ENCODE data around the gene OR6P1.

Gene OR6P1

GRCh38 chr1:158563853-158564252 lies 6.5 kb downstream of the OR6P1 start:
- no peak overlapping the region for H3K9ac ChIP-seq
- H3K27ac ChIP-seq, result no peak overlapping the region
- H3K27me3 ChIP-seq (ENCODE audit: insufficient read depth, low read depth), result no peaks in the 10 kb centered on the region
- TF ChIP-seq CTCF (conservative IDR thresholded peaks at IDR 0.05; ENCODE audit: low read depth, low read length), result no peak
- H3K4me1 ChIP-seq (ENCODE audit: low read depth, poor library complexity, severe bottlenecking), result no peaks in the 10 kb centered on the region
- H3K79me2 ChIP-seq (ENCODE audit: insufficient read depth, low read depth), result no peaks in the 10 kb centered on the region
- no peak overlapping the region for H3K4me2 ChIP-seq
- no peaks in the 10 kb centered on the region for H4K20me1 ChIP-seq (ENCODE audit: insufficient read depth)
- H3K4me3 ChIP-seq (IDR thresholded peaks at IDR 0.05; ENCODE audit: insufficient read depth, low read depth, low read length), result no peak overlapping the region
- no peak overlapping the region for H2AFZ ChIP-seq (ENCODE audit: low read depth)
- no peaks in the 10 kb centered on the region for H3K36me3 ChIP-seq (ENCODE audit: insufficient read depth)

- no peaks in the 10 kb centered on the region for H3K4me1 ChIP-seq (ENCODE audit: low read depth, poor library complexity, severe bottlenecking)
- no peaks in the 10 kb centered on the region for H3K36me3 ChIP-seq (ENCODE audit: insufficient read depth)
- no peaks in the 10 kb centered on the region for H4K20me1 ChIP-seq (ENCODE audit: insufficient read depth)
- H3K27me3 ChIP-seq (ENCODE audit: insufficient read depth, low read depth), result no peaks in the 10 kb centered on the region
- no peak overlapping the region for H3K9ac ChIP-seq
- no peak overlapping the region for H3K27ac ChIP-seq
- H3K4me2 ChIP-seq, result no peak overlapping the region
- no peak for TF ChIP-seq CTCF (conservative IDR thresholded peaks at IDR 0.05; ENCODE audit: low read depth, low read length)
- H2AFZ ChIP-seq (ENCODE audit: low read depth), result no peak overlapping the region
- H3K79me2 ChIP-seq (ENCODE audit: insufficient read depth, low read depth), result no peaks in the 10 kb centered on the region
- H3K4me3 ChIP-seq (IDR thresholded peaks at IDR 0.05; ENCODE audit: insufficient read depth, low read depth, low read length), result no peak overlapping the region
Measured at GRCh38 chr1:158559696-158560095, 10.7 kb downstream of the OR6P1 start.

- H3K27me3 ChIP-seq (ENCODE audit: insufficient read depth, low read depth), result no peaks in the 10 kb centered on the region
- H3K4me1 ChIP-seq (ENCODE audit: low read depth, poor library complexity, severe bottlenecking), result no peaks in the 10 kb centered on the region
- no peaks in the 10 kb centered on the region for H3K79me2 ChIP-seq (ENCODE audit: insufficient read depth, low read depth)
- H3K4me2 ChIP-seq, result no peak within 1 kb of the TSS
- H3K4me3 ChIP-seq (IDR thresholded peaks at IDR 0.05; ENCODE audit: insufficient read depth, low read depth, low read length), result no peak within 1 kb of the TSS
- no peaks in the 10 kb centered on the region for H3K36me3 ChIP-seq (ENCODE audit: insufficient read depth)
- no peak within 1 kb of the TSS for H2AFZ ChIP-seq (ENCODE audit: low read depth)
- H3K9ac ChIP-seq, result no peak within 1 kb of the TSS
- no peak within 1 kb of the TSS for H3K27ac ChIP-seq
- H4K20me1 ChIP-seq (ENCODE audit: insufficient read depth), result no peaks in the 10 kb centered on the region
- no peak for TF ChIP-seq CTCF (conservative IDR thresholded peaks at IDR 0.05; ENCODE audit: low read depth, low read length)
Measured at GRCh38 chr1:158554352-158554751, 16.0 kb downstream of the OR6P1 start, which contains the start of gene OR6Y1. TSS of gene OR6Y1 (minus strand) at chr1:158554405. CDS start at chr1:158548105, 6,300 bp downstream.

GRCh38 chr1:158552296-158552695 lies 18.1 kb downstream of the OR6P1 start:
- Histone ChIP-seq H3K4me3 (IDR thresholded peaks at IDR 0.05; ENCODE audit: insufficient read depth, low read depth, low read length) (no peak overlapping the region), H3K27ac (no peak overlapping the region), H3K4me1 (ENCODE audit: low read depth, poor library complexity, severe bottlenecking) (no peaks in the 10 kb centered on the region), H3K9ac (no peak overlapping the region), H3K79me2 (ENCODE audit: insufficient read depth, low read depth) (no peaks in the 10 kb centered on the region), H3K4me2 (no peak overlapping the region), H2AFZ (ENCODE audit: low read depth) (no peak overlapping the region), H4K20me1 (ENCODE audit: insufficient read depth) (no peaks in the 10 kb centered on the region), H3K27me3 (ENCODE audit: insufficient read depth, low read depth) (no peaks in the 10 kb centered on the region), H3K36me3 (ENCODE audit: insufficient read depth) (no peaks in the 10 kb centered on the region)
- no peak for TF ChIP-seq CTCF (conservative IDR thresholded peaks at IDR 0.05; ENCODE audit: low read depth, low read length)
